ENCODE results near the gene RMI1. TPM values are rescaled to one million over a fixed set of nuclear protein-coding genes. Genes with fewer than 3 reads are reported as not detected.
"Not testable (repeated sequence)": the region's sequence is repeated elsewhere in the genome, so short reads cannot be mapped to it uniquely, and the experiment has no call there.

The RMI1 gene
- total RNA-seq, 1 experiment from 2014 or later, result 27.7 TPM

- no peak for DNase-seq (ENCODE audit: low read depth)
Observed at GRCh38 chr9:84003246-84003645, 22.6 kb downstream of the RMI1 start.

DNA sequence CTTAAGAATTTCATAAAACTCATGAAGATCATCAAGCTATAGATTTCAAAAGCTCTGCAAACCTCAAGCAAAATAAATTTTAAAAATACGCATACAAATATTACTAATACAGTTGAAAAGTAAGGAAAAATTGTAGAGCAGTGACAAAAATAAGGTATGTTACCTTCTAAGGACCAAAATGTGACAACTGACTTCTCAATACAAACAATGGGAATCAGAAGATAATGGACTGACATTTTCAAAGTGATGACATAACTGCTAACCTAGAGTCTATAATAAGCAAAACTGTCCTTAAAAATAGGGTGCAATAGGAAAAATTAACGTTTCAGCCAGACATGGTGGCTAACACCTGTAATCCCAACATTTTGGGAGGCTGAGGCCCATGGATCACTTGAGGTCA, 27.1 kb downstream of the RMI1 start:
- no peak for DNase-seq (ENCODE audit: low read depth)

- no peak for DNase-seq (ENCODE audit: low read depth)
Observed at GRCh38 chr9:84024041-84024575, 43.5 kb downstream of the RMI1 start.

- DNase-seq (ENCODE audit: low read depth), result no peak
Observed at GRCh38 chr9:84027201-84027600, 46.6 kb downstream of the RMI1 start.

DNA sequence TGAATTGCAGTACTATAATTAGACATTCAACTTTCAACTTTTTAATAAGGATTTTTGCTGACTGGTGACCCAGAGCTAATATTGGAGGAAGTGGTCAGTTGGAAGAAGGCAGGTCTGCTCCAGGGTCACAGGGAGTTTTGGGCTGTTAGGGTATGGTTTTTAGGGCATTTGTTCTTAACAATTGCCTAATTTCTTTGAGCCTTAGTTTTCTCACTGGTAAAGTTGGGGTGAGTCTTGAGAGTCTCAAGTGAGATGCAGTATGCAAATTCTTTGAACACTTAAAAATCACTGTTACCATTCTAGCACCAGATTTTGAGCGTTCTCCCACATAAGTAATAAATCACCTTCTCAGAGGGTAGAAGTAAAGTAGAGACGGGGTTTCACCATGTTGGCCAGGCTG, 50.9 kb downstream of the RMI1 start:
- DNase-seq (ENCODE audit: low read depth), result no peak

DNA sequence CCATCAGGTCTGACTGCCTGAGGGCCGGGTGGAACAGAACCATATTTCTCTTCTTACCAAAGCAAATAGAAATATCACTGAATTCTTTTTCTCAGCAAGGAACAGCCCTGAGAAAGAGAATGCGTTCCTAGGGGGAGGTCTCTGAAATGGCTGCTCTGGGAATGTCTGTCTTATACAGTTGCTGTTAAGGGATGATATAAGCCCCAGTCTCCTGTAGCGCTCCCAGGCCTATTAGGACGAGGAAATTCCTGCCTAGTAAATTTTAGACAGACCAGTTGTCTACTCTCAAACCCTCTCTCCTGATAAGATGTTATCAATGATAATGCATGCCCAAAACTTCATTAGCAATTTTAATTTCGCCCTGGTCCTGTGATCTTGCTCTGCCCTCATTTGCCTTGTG, 61.3 kb downstream of the RMI1 start:
- DNase-seq (ENCODE audit: low read depth), result not testable (repeated sequence)

GRCh38 chr9:84045481-84046097, 65.0 kb downstream of the RMI1 start:
- no peak for DNase-seq (ENCODE audit: low read depth)

Other genes starting within 250 kb of the RMI1 start
- 4.6 and 9.6 TPM in 2 replicates for gene GKAP1, start 163.0 kb upstream of the RMI1 start, total RNA-seq (2014; rRNA removed; shearing (Covaris generic))
- 2.3 and 2.5 TPM in 2 replicates for gene KIF27, start 59.4 kb upstream of the RMI1 start, total RNA-seq (2014; rRNA removed; shearing (Covaris generic))
- gene HNRNPK, start 590 bp upstream of the RMI1 start, total RNA-seq (2014; rRNA removed; shearing (Covaris generic)), result 632 and 762 TPM in 2 replicates